Activated T-cell treated with anti-CD3 and anti-CD28 coated beads, Interleukin-2, amount 50 U/mL, for 72 hours (primary cell): ENCODE results near the gene TTC7B. TPM values are rescaled to one million over a fixed set of nuclear protein-coding genes. Genes with fewer than 3 reads are reported as not detected.
A peak's percentile ranks its signal among the peaks of the same experiment; 100 is the strongest.

ENCODE experiments used
- ATAC-seq, 2 donors: fragments of 150-1000 bp; cut with Tn5 transposase; replicated peaks in 1 of 2; 2 replicates each; pipeline ENCODE4 v1.10.0; 2021; ENCODE audit warnings: moderate library complexity in 2 of 2, mild to moderate bottlenecking in 1 of 2
- DNase-seq, 2 donors: peaks; one replicate each; pipeline ENCODE4 v3.0.0; 2021 to 2022; ENCODE audit warnings: mixed read lengths in 1 of 2
- H3K27ac Mint-ChIP-seq: one replicate; pipeline ENCODE4 v1.8.0; 2022; ENCODE audit warnings: mild to moderate bottlenecking, moderate library complexity, mixed read lengths
- H3K27me3 Mint-ChIP-seq: one replicate; pipeline ENCODE4 v1.8.0; 2022; ENCODE audit warnings: low read depth, mixed read lengths
- H3K36me3 Mint-ChIP-seq, 2 donors: one replicate each; pipeline ENCODE4 v1.8.0; 2022; ENCODE audit warnings: mixed read lengths in 2 of 2, mild to moderate bottlenecking in 1 of 2; ENCODE audit not compliant: insufficient read depth in 2 of 2
- H3K4me1 Mint-ChIP-seq: one replicate; pipeline ENCODE4 v1.8.0; 2022; ENCODE audit warnings: low read depth, mixed read lengths
- H3K4me3 Mint-ChIP-seq, 2 donors: one replicate each; pipeline ENCODE4 v1.8.0; 2022; ENCODE audit warnings: mild to moderate bottlenecking in 2 of 2, mixed read lengths in 2 of 2, moderate library complexity in 2 of 2
- H3K9me3 Mint-ChIP-seq, 2 donors: one replicate each; pipeline ENCODE4 v1.8.0; 2022; ENCODE audit warnings: mixed read lengths in 2 of 2
- total RNA-seq, 2 donors: library from RNA; stranded (reverse); gene quantifications; one replicate each; pipeline ENCODE4 v1.2.3, GENCODE V29; 2022

TTC7B gene
- total RNA-seq, 2 donors from 2014 or later, result 9.2 to 10.7 TPM

- Mint-ChIP-seq H3K27me3 (no peaks in the 10 kb centered on the region), H3K36me3 (no peaks in the 10 kb centered on the region), H3K9me3 (no peaks in the 10 kb centered on the region), H3K4me1 (peaks cover 14% of the 10 kb centered on the region), H3K27ac (no peak overlapping the region), H3K4me3 (no peak overlapping the region)
- DNase-seq (no peak), ATAC-seq (no peak)
These were observed 160.4 kb downstream of the TTC7B start for GRCh38 chr14:90655829-90656228.

- H3K36me3 Mint-ChIP-seq, result no peaks in the 10 kb centered on the region
- no peaks in the 10 kb centered on the region for H3K9me3 Mint-ChIP-seq
- no peak for ATAC-seq
These were observed 161.4 kb downstream of the TTC7B start for GRCh38 chr14:90654831-90655276.

GRCh38 chr14:90652626-90653025, 163.6 kb downstream of the TTC7B start:
- no peaks in the 10 kb centered on the region for H3K36me3 Mint-ChIP-seq
- no peak for ATAC-seq
- H3K27ac Mint-ChIP-seq, result no peak overlapping the region
- no peaks in the 10 kb centered on the region for H3K4me1 Mint-ChIP-seq
- no peaks in the 10 kb centered on the region for H3K9me3 Mint-ChIP-seq
- H3K27me3 Mint-ChIP-seq, result no peaks in the 10 kb centered on the region
- DNase-seq, result no peak
- no peak overlapping the region for H3K4me3 Mint-ChIP-seq

More at GRCh38 chr14:90654831-90655276, 161.4 kb downstream of the TTC7B start:
- Mint-ChIP-seq H3K27ac (no peak overlapping the region), H3K4me1 (peaks cover 14% of the 10 kb centered on the region), H3K4me3 (no peak overlapping the region), H3K27me3 (no peaks in the 10 kb centered on the region)
- no peak for DNase-seq

GRCh38 chr14:90651976-90652560, 164.2 kb downstream of the TTC7B start:
- DNase-seq (no peak), ATAC-seq (no peak)
- no peaks in the 10 kb centered on the region for H3K36me3 Mint-ChIP-seq

GRCh38 chr14:90651271-90651804, 164.9 kb downstream of the TTC7B start:
- no peak overlapping the region for H3K4me3 Mint-ChIP-seq
- ATAC-seq (no peak), DNase-seq (no peak)
- H3K27me3 Mint-ChIP-seq, result no peaks in the 10 kb centered on the region
- no peaks in the 10 kb centered on the region for H3K4me1 Mint-ChIP-seq
- H3K9me3 Mint-ChIP-seq, result no peaks in the 10 kb centered on the region
- no peaks in the 10 kb centered on the region for H3K36me3 Mint-ChIP-seq
- no peak overlapping the region for H3K27ac Mint-ChIP-seq

More at GRCh38 chr14:90651976-90652560, 164.2 kb downstream of the TTC7B start:
- no peak overlapping the region for H3K27ac Mint-ChIP-seq
- no peaks in the 10 kb centered on the region for H3K9me3 Mint-ChIP-seq
- no peak overlapping the region for H3K4me3 Mint-ChIP-seq
- H3K27me3 Mint-ChIP-seq, result no peaks in the 10 kb centered on the region
- no peaks in the 10 kb centered on the region for H3K4me1 Mint-ChIP-seq

GRCh38 chr14:90649557-90650135, 166.6 kb downstream of the TTC7B start:
- no peaks in the 10 kb centered on the region for H3K36me3 Mint-ChIP-seq
- H3K4me1 Mint-ChIP-seq, result no peaks in the 10 kb centered on the region
- no peaks in the 10 kb centered on the region for H3K27me3 Mint-ChIP-seq
- H3K9me3 Mint-ChIP-seq, result no peaks in the 10 kb centered on the region
- DNase-seq (no peak), ATAC-seq (no peak)
- H3K4me3 Mint-ChIP-seq, result no peak overlapping the region
- H3K27ac Mint-ChIP-seq, result peak overlapping the region; percentile 85

GRCh38 chr14:90649083-90649482, 167.1 kb downstream of the TTC7B start:
- H3K36me3 Mint-ChIP-seq, result no peaks in the 10 kb centered on the region
- no peak overlapping the region for H3K27ac Mint-ChIP-seq
- no peaks in the 10 kb centered on the region for H3K27me3 Mint-ChIP-seq
- no peak for DNase-seq
- H3K9me3 Mint-ChIP-seq, result no peaks in the 10 kb centered on the region
- H3K4me3 Mint-ChIP-seq, result no peak overlapping the region
- no peaks in the 10 kb centered on the region for H3K4me1 Mint-ChIP-seq
- ATAC-seq, result no peak

- DNase-seq (no peak), ATAC-seq (no peak)
- Mint-ChIP-seq H3K4me1 (no peaks in the 10 kb centered on the region), H3K27me3 (no peaks in the 10 kb centered on the region), H3K9me3 (no peaks in the 10 kb centered on the region), H3K4me3 (no peak overlapping the region), H3K36me3 (no peaks in the 10 kb centered on the region), H3K27ac (no peak overlapping the region)
These were observed 167.8 kb downstream of the TTC7B start for GRCh38 chr14:90648421-90648820.

GRCh38 chr14:90647473-90648005, 168.7 kb downstream of the TTC7B start:
- ATAC-seq, result no peak
- H3K27ac Mint-ChIP-seq, result no peak overlapping the region
- no peak overlapping the region for H3K4me3 Mint-ChIP-seq
- no peaks in the 10 kb centered on the region for H3K27me3 Mint-ChIP-seq
- DNase-seq, result no peak
- no peaks in the 10 kb centered on the region for H3K36me3 Mint-ChIP-seq
- no peaks in the 10 kb centered on the region for H3K4me1 Mint-ChIP-seq
- no peaks in the 10 kb centered on the region for H3K9me3 Mint-ChIP-seq

- H3K36me3 Mint-ChIP-seq, result no peaks in the 10 kb centered on the region
- no peaks in the 10 kb centered on the region for H3K4me1 Mint-ChIP-seq
- no peaks in the 10 kb centered on the region for H3K27me3 Mint-ChIP-seq
- H3K27ac Mint-ChIP-seq, result no peak overlapping the region
- DNase-seq, result no peak
- no peak overlapping the region for H3K4me3 Mint-ChIP-seq
- H3K9me3 Mint-ChIP-seq, result no peaks in the 10 kb centered on the region
- no peak for ATAC-seq
These were observed 170.3 kb downstream of the TTC7B start for GRCh38 chr14:90645842-90646443.

- ATAC-seq, result no peak
- H3K36me3 Mint-ChIP-seq, result no peaks in the 10 kb centered on the region
- H3K9me3 Mint-ChIP-seq, result no peaks in the 10 kb centered on the region
- H3K4me1 Mint-ChIP-seq, result no peaks in the 10 kb centered on the region
- H3K27me3 Mint-ChIP-seq, result no peaks in the 10 kb centered on the region
- H3K4me3 Mint-ChIP-seq, result no peak overlapping the region
- H3K27ac Mint-ChIP-seq, result no peak overlapping the region
- DNase-seq, result no peak
These were observed 171.3 kb downstream of the TTC7B start for GRCh38 chr14:90644882-90645281.

GRCh38 chr14:90643982-90644670, 172.1 kb downstream of the TTC7B start:
- Mint-ChIP-seq H3K27me3 (no peaks in the 10 kb centered on the region), H3K9me3 (no peaks in the 10 kb centered on the region), H3K4me1 (no peaks in the 10 kb centered on the region), H3K36me3 (no peaks in the 10 kb centered on the region), H3K4me3 (no peak overlapping the region), H3K27ac (no peak overlapping the region)
- ATAC-seq (no peak), DNase-seq (no peak)

GRCh38 chr14:90642244-90642717, 173.9 kb downstream of the TTC7B start:
- Mint-ChIP-seq H3K9me3 (no peaks in the 10 kb centered on the region), H3K4me3 (no peak overlapping the region), H3K27ac (no peak overlapping the region), H3K27me3 (no peaks in the 10 kb centered on the region), H3K36me3 (no peaks in the 10 kb centered on the region), H3K4me1 (no peaks in the 10 kb centered on the region)
- no peak for DNase-seq
- no peak for ATAC-seq
